ENCODE data around the gene BTBD16. TPM values are rescaled to one million over a fixed set of nuclear protein-coding genes. Genes with fewer than 3 reads are reported as not detected.
A peak's percentile ranks its signal among the peaks of the same experiment; 100 is the strongest.

BTBD16 gene
- total and polyA plus RNA-seq, 8 donors: 0.10 to 2.1 (median 0.35) TPM; not detected in 2

DNA sequence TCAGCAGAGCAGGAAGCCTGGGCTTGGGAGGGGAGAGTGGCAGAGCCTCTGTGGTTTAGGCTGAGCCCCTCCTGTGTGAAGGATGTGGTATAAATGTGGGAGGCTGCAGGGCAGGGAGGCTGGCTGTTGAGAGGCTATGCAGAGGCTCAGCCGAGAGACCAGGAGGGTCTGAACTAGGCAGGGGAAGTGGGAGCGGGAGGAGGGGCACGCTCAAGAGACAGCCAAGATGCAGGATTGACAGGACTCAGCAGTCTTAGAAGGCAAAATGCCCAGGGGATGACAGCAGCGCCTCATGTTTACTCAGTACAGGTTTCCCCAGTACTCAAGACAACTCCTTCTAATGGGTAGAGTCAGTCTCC is 24.3 kb downstream of the BTBD16 start:
- no peak overlapping the region for H3K4me3 ChIP-seq
- intact Hi-C loops (cut with DNase I): loop anchor here in 1 of 2 donors (5.0 to 10.0 kb wide), 2 partner anchors 139 to 267 kb away; partner anchors contain the start of gene DMBT1
- no peaks in the 10 kb centered on the region for H3K27me3 ChIP-seq
- H3K9me3 ChIP-seq: no peaks in the 10 kb centered on the region
- no peak for DNase-seq
- no peaks in the 10 kb centered on the region for H3K36me3 ChIP-seq
- no peak overlapping the region for H3K27ac ChIP-seq
- H3K4me1 ChIP-seq: peaks cover 0 to 4% of the 10 kb centered on the region in 2 donors
- peak; percentile 56 for ATAC-seq
- TF ChIP-seq, protein P1, sequence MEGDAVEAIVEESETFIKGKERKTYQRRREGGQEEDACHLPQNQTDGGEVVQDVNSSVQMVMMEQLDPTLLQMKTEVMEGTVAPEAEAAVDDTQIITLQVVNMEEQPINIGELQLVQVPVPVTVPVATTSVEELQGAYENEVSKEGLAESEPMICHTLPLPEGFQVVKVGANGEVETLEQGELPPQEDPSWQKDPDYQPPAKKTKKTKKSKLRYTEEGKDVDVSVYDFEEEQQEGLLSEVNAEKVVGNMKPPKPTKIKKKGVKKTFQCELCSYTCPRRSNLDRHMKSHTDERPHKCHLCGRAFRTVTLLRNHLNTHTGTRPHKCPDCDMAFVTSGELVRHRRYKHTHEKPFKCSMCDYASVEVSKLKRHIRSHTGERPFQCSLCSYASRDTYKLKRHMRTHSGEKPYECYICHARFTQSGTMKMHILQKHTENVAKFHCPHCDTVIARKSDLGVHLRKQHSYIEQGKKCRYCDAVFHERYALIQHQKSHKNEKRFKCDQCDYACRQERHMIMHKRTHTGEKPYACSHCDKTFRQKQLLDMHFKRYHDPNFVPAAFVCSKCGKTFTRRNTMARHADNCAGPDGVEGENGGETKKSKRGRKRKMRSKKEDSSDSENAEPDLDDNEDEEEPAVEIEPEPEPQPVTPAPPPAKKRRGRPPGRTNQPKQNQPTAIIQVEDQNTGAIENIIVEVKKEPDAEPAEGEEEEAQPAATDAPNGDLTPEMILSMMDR (IDR thresholded peaks at IDR 0.05): no peak

DNA sequence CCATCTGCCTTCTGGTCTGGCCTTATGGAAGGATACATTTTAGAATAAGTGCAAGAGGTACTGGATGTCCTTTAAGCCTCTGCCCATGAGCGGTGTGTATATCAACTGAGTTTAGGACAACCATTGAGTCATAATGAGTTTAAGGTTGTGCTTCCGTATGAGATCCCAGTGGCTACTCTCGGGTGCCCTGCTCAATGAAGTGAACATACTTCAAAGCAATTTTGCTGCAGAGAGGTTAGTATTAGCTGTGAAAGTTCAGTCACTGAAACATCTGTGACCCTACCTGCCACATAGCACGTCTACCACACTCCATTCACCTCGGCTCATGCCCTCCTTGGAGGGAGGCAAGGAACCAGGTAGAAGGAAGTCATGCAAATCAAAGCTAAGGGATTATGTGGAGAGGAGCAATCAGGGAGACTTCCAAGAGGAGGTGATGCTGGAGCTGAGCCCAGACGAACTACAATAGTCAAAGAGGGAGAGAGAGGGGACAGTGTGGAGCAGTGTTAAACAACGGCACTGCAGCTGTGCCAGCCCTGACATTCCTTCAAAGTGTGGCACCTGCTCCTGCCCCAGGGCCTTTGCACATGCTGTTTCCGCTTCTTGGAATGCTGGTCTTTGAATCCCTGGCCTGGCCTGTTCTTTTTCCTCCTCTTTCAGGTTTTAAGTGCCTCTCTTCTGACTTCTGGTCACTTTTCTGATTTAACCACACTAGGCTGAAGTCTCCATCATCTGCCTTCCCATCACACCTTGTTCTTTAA is 25.4 kb downstream of the BTBD16 start:
- H3K9me3 ChIP-seq: no peaks in the 10 kb centered on the region
- intact Hi-C loops (cut with DNase I): loop anchor here in 1 of 2 donors (5.0 to 10.0 kb wide), 2 partner anchors 138 to 266 kb away; partner anchors contain the start of gene DMBT1
- H3K36me3 ChIP-seq: no peaks in the 10 kb centered on the region
- H3K4me1 ChIP-seq: peaks cover 0 to 4% of the 10 kb centered on the region in 2 donors
- DNase-seq: no peak
- H3K27ac ChIP-seq: no peak overlapping the region
- no peaks in the 10 kb centered on the region for H3K27me3 ChIP-seq
- TF ChIP-seq, protein P1 (IDR thresholded peaks at IDR 0.05): no peak
- no peak overlapping the region for H3K4me3 ChIP-seq
- no peak for ATAC-seq

DNA sequence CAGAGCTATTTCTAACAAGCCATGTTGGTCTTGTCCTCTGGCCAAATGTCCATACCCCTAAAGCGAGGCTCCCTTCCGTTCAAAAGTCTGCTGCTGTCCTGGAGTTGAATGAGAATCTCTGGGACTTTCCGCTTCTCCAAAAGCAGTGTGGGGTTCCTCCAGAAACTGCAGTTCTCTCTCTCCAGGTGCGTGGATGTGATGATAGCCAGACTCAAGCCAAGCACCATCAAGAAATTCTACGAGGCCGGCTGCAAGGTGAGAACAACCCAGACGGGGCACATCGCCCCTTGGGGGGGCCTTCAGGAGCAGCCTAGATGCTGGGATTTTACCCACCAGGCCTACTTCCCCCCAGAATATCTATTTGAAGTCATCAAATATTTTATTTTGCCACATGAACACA is 26.5 kb downstream of the BTBD16 start:
- no peak for ATAC-seq
- Histone ChIP-seq H3K36me3 (no peaks in the 10 kb centered on the region), H3K4me1 (peaks cover 0 to 4% of the 10 kb centered on the region in 2 donors), H3K27ac (no peak overlapping the region), H3K4me3 (no peak overlapping the region), H3K27me3 (no peaks in the 10 kb centered on the region), H3K9me3 (no peaks in the 10 kb centered on the region)
- TF ChIP-seq, protein P1 (IDR thresholded peaks at IDR 0.05): no peak
- intact Hi-C loops (cut with DNase I): loop anchor here in 1 of 2 donors (5.0 to 10.0 kb wide), 2 partner anchors 137 to 265 kb away; partner anchors contain the start of gene DMBT1
- DNase-seq: no peak

DNA sequence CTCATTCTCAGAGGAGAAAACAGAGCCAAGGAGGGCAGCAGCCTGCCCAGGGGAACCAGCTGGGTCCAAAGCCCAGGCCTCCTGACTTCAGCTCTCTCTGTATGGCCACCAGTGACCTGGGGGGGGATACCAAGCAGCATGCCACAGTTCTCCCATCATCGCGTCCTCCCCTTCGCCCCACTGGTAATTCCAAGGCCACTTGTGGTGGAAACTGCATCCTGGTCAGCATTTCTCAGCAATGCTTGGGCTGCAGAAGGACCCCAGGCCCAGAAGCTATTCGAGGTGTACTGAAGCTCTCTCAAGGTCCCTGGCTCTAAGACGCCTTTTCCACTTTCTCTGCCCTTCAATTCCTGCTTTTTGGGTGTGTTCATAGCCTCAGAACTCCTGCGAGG is 27.1 kb downstream of the BTBD16 start:
- TF ChIP-seq, protein P1 (IDR thresholded peaks at IDR 0.05): no peak
- intact Hi-C loops (cut with DNase I): loop anchor here in 1 of 2 donors (5.0 to 10.0 kb wide), 2 partner anchors 137 to 264 kb away; partner anchors contain the start of gene DMBT1
- no peak overlapping the region for H3K4me3 ChIP-seq
- no peaks in the 10 kb centered on the region for H3K36me3 ChIP-seq
- no peak overlapping the region for H3K27ac ChIP-seq
- H3K4me1 ChIP-seq: peaks cover 0 to 4% of the 10 kb centered on the region in 2 donors
- H3K9me3 ChIP-seq: no peaks in the 10 kb centered on the region
- ATAC-seq (no peak), DNase-seq (no peak)
- H3K27me3 ChIP-seq: no peaks in the 10 kb centered on the region

DNA sequence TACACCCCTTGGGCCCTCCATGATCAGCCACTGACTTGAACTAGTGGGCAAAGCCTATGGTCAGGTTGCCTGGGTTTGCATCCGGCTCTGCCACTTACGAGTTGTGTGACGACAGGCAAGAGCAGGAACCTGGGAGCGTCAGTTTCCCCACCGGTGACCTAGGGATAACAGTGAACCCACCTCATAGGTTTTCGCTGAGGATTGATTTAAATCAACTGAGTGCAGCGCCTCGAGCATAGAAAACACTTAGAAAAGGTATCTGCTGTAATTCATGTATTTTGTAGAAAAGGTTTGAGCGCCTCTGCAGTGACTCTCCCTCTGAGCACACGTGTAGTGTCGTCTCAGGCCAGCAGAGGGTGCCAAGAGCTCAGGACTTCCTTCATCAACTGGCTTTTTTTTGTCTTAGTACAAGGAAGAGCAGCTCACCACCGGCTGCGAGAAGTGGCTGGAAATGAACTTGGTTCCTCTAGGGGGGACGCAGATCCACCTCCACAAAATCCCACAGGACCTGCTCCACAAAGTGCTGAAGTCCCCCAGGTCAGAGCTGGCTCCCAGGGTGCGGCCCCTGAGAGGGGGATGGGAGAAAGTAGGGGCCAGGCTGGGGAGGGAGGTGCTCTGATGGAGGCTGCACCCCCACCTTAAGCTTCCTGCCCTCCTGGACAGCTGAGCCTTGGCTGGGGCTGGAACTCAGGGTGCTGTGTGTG is 27.7 kb downstream of the BTBD16 start:
- no peaks in the 10 kb centered on the region for H3K9me3 ChIP-seq
- ATAC-seq (peak; percentile 93), DNase-seq (peak in 2 of 4 donors; percentile 59 to 80)
- no peak overlapping the region for H3K4me3 ChIP-seq
- no peaks in the 10 kb centered on the region for H3K27me3 ChIP-seq
- H3K27ac ChIP-seq: no peak overlapping the region
- peaks cover 0 to 4% of the 10 kb centered on the region in 2 donors for H3K4me1 ChIP-seq
- intact Hi-C loops (cut with DNase I): loop anchor here in 1 of 2 donors (5.0 to 10.0 kb wide), 2 partner anchors 136 to 264 kb away; partner anchors contain the start of gene DMBT1
- TF ChIP-seq, protein P1 (IDR thresholded peaks at IDR 0.05): peak; percentile 86 to 89
- H3K36me3 ChIP-seq: no peaks in the 10 kb centered on the region

Data from left lung (tissue), 10 donors.